ENCODE results near the gene ZNF487. TPM values are rescaled to one million over a fixed set of nuclear protein-coding genes. Genes with fewer than 3 reads are reported as not detected.

The ZNF487 gene
- polyA plus RNA-seq, 2 of the 4 experiments (the other 2 are of a cell fraction): 4.3 to 7.2 TPM

DNA sequence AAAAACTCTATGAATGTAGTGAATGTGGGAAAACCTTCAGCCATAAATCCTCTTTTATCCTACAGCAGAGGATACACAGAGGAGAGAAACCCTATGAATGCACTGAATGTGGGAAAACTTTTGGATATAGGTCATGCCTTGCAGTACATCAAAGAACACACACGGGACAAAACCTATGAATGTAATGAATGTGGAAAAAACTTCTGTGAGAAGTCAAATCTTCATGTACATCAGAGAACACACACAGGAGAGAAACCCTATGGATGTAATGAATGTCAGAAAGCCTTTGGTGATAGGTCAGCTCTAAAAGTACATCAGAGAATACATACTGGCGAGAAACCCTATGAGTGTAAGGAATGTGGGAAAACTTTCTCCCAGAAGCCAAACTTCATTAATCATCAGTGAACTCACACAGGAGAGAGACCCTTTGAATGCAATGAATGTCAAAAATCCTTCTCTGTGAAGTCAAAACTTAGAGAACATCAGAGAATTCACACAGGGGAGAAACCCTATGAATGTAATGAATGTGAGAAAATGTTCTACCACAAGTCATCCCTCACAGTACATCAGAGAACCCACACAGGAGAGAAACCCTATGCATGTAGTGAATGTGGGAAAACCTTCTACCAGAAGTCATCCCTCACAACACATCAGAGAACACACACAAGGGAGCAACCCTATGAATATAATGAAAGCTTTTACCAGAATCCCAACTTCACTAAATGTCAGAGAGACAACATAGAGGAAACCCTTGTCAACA, 45.6 kb downstream of the ZNF487 start:
- H3K4me3 ChIP-seq: no peak overlapping the region
- H3K4me1 ChIP-seq: no peaks in the 10 kb centered on the region
- ATAC-seq (no peak), FAIRE-seq (no peak), DNase-seq (ENCODE audit: low read depth in 1 of 2, low spot score in 1 of 2) (no peak)
- CTCF ChIA-PET: no interaction called here
- POLR2A ChIA-PET: no interaction called here
- H3K27ac ChIP-seq: no peak overlapping the region
- no peak overlapping the region for H3K4me2 ChIP-seq
- H3K9me3 ChIP-seq: peaks cover 78% of the 10 kb centered on the region
- 23% methylated on average over 2 of the region's 2 CpGs for WGBS (ENCODE audit: missing lambda C conversion rate)
- no peak for TF ChIP-seq NR3C1 (IDR thresholded peaks at IDR 0.05)
- TF ChIP-seq KDM1A (IDR thresholded peaks at IDR 0.05; ENCODE audit: low read depth): peak; percentile 59; the same call in 1 of the 2 replicates
- no peak for TF ChIP-seq CBX2 (IDR thresholded peaks at IDR 0.05; ENCODE audit: borderline replicate concordance, low read depth)

DNA sequence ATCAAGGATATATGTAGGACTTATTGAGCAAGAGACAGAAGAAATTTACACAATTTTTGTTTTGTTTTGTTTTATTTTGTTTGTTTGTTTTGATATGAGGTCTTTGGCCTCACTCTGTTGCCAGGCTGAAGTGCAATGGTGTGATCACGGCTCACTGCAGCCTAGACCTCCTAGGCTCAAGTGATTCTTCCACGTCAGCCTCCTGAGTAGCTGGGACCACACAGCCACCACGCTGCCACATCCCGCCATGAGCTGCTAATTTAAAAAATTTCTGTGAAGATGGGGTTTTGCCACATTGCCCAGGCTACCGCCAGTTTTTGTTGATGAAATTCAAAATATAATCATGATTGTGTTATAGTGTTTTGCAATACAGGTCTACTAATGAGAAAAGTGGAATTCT, 54.9 kb downstream of the ZNF487 start:
- ChIA-PET CTCF (no interaction called here), POLR2A (no interaction called here)
- DNase-seq (ENCODE audit: low read depth in 1 of 2, low spot score in 1 of 2) (no peak), FAIRE-seq (no peak), ATAC-seq (no peak)
- WGBS (ENCODE audit: missing lambda C conversion rate): 15% methylated on average over 5 of the region's 5 CpGs
- TF ChIP-seq SREBF2 (IDR thresholded peaks at IDR 0.05) (no peak), NR3C1 (IDR thresholded peaks at IDR 0.05) (no peak), BHLHE40 (IDR thresholded peaks at IDR 0.05; ENCODE audit: low read depth, low read length) (no peak), POLR2AphosphoS2 (conservative IDR thresholded peaks at IDR 0.05; ENCODE audit: low read length) (no peak), ZC3H11A (IDR thresholded peaks at IDR 0.05) (no peak), TFCP2L1 (CRISPR knock-in tag; IDR thresholded peaks at IDR 0.05) (no peak), ZFP36 (IDR thresholded peaks at IDR 0.05; ENCODE audit: borderline replicate concordance, partially characterized antibody) (no peak), NFE2L2 (conservative IDR thresholded peaks at IDR 0.05; ENCODE audit: low read length) (no peak), HOXB13 (CRISPR knock-in tag; IDR thresholded peaks at IDR 0.05; ENCODE audit: low read depth) (no peak), MAFK (IDR thresholded peaks at IDR 0.05; ENCODE audit: partially characterized antibody) (no peak), CEBPB (IDR thresholded peaks at IDR 0.05) (no peak), HOXA7 (CRISPR knock-in tag; IDR thresholded peaks at IDR 0.05) (no peak), JUNB (IDR thresholded peaks at IDR 0.05) (no peak)
- TF ChIP-seq, protein P1, sequence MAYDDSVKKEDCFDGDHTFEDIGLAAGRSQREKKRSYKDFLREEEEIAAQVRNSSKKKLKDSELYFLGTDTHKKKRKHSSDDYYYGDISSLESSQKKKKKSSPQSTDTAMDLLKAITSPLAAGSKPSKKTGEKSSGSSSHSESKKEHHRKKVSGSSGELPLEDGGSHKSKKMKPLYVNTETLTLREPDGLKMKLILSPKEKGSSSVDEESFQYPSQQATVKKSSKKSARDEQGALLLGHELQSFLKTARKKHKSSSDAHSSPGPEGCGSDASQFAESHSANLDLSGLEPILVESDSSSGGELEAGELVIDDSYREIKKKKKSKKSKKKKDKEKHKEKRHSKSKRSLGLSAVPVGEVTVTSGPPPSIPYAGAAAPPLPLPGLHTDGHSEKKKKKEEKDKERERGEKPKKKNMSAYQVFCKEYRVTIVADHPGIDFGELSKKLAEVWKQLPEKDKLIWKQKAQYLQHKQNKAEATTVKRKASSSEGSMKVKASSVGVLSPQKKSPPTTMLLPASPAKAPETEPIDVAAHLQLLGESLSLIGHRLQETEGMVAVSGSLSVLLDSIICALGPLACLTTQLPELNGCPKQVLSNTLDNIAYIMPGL (CRISPR knock-in tag; IDR thresholded peaks at IDR 0.05; ENCODE audit: borderline replicate concordance): no peak
- TF ChIP-seq, protein P2, sequence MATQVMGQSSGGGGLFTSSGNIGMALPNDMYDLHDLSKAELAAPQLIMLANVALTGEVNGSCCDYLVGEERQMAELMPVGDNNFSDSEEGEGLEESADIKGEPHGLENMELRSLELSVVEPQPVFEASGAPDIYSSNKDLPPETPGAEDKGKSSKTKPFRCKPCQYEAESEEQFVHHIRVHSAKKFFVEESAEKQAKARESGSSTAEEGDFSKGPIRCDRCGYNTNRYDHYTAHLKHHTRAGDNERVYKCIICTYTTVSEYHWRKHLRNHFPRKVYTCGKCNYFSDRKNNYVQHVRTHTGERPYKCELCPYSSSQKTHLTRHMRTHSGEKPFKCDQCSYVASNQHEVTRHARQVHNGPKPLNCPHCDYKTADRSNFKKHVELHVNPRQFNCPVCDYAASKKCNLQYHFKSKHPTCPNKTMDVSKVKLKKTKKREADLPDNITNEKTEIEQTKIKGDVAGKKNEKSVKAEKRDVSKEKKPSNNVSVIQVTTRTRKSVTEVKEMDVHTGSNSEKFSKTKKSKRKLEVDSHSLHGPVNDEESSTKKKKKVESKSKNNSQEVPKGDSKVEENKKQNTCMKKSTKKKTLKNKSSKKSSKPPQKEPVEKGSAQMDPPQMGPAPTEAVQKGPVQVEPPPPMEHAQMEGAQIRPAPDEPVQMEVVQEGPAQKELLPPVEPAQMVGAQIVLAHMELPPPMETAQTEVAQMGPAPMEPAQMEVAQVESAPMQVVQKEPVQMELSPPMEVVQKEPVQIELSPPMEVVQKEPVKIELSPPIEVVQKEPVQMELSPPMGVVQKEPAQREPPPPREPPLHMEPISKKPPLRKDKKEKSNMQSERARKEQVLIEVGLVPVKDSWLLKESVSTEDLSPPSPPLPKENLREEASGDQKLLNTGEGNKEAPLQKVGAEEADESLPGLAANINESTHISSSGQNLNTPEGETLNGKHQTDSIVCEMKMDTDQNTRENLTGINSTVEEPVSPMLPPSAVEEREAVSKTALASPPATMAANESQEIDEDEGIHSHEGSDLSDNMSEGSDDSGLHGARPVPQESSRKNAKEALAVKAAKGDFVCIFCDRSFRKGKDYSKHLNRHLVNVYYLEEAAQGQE (IDR thresholded peaks at IDR 0.05): no peak
- TF ChIP-seq, protein P3, sequence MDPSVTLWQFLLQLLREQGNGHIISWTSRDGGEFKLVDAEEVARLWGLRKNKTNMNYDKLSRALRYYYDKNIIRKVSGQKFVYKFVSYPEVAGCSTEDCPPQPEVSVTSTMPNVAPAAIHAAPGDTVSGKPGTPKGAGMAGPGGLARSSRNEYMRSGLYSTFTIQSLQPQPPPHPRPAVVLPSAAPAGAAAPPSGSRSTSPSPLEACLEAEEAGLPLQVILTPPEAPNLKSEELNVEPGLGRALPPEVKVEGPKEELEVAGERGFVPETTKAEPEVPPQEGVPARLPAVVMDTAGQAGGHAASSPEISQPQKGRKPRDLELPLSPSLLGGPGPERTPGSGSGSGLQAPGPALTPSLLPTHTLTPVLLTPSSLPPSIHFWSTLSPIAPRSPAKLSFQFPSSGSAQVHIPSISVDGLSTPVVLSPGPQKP (IDR thresholded peaks at IDR 0.05; ENCODE audit: low read depth, low read length): no peak
- TF ChIP-seq, protein P4, sequence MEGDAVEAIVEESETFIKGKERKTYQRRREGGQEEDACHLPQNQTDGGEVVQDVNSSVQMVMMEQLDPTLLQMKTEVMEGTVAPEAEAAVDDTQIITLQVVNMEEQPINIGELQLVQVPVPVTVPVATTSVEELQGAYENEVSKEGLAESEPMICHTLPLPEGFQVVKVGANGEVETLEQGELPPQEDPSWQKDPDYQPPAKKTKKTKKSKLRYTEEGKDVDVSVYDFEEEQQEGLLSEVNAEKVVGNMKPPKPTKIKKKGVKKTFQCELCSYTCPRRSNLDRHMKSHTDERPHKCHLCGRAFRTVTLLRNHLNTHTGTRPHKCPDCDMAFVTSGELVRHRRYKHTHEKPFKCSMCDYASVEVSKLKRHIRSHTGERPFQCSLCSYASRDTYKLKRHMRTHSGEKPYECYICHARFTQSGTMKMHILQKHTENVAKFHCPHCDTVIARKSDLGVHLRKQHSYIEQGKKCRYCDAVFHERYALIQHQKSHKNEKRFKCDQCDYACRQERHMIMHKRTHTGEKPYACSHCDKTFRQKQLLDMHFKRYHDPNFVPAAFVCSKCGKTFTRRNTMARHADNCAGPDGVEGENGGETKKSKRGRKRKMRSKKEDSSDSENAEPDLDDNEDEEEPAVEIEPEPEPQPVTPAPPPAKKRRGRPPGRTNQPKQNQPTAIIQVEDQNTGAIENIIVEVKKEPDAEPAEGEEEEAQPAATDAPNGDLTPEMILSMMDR (IDR thresholded peaks at IDR 0.05): no peak
- TF ChIP-seq, protein P5, sequence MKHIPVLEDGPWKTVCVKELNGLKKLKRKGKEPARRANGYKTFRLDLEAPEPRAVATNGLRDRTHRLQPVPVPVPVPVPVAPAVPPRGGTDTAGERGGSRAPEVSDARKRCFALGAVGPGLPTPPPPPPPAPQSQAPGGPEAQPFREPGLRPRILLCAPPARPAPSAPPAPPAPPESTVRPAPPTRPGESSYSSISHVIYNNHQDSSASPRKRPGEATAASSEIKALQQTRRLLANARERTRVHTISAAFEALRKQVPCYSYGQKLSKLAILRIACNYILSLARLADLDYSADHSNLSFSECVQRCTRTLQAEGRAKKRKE (CRISPR knock-in tag; IDR thresholded peaks at IDR 0.05; ENCODE audit: low read depth): no peak
- H3K4me3 ChIP-seq: no peak overlapping the region
- peaks cover 27% of the 10 kb centered on the region for H3K9me3 ChIP-seq
- no peak overlapping the region for H3K27ac ChIP-seq
- H3K4me2 ChIP-seq: no peak overlapping the region
- no peaks in the 10 kb centered on the region for H3K4me1 ChIP-seq

Measured in A549 (cell line).